ENCODE measurements around the gene CBX4. TPM values are rescaled to one million over a fixed set of nuclear protein-coding genes. Genes with fewer than 3 reads are reported as not detected.
A peak's percentile ranks its signal among the peaks of the same experiment; 100 is the strongest.

Gene CBX4
- total and polyA plus RNA-seq, 10 of the 15 experiments (the other 5 are each of a cell fraction or from before 2014, with no cell fraction given), result 0.69 to 24.6 (median 4.2) TPM

DNA sequence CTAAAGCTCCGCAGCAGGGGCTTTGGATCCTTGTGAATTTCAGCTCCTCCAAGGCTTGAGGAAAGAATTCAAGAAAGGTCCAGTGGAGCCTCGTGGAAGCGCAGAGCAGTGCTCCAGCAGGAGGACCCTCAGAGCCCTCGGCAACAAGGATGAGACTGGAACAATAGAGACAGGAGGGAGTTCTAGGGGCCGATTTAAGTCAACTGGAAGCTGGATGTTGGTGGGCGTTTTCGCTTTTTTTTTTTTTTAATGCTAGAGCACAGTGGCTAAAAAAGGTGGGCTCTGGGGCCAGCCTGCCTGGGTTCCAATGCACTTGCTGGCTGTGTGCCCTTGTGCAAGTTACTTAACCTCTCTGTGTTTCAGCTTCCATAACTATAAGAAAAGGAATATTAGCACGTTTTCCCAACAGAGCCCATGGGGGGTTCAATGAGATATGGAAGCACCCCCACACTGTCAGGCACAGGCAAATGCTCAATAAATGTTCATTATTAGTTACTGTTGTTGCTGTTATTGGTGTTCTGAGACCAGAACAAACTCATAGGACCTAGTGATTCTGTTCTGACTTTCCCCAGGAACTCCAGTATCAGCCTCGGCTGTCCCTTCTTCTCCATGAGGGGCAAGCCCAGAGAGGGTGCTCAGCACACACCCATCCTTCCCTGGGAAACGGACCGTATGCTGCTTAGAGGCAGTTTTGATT, 37.1 kb downstream of the CBX4 start:
- no peak for ATAC-seq
- no peaks in the 10 kb centered on the region for H3K36me3 ChIP-seq (ENCODE audit: control insufficient read depth in 2 of 2, insufficient read depth in 2 of 2, low read length in 1 of 2)
- in situ Hi-C loops (cut with MboI), result no loop called here
- ChIA-PET RAD21 (ENCODE audit: unreplicated experiment) (interaction anchor here (0.8 kb wide), 1 partner anchor 8 kb away, joined by 3 read pairs; no protein-coding TSS in a partner anchor), CTCF (interaction anchor here (1.2 kb wide), 1 partner anchor 25 kb away, joined by 3 read pairs; no protein-coding TSS in a partner anchor), POLR2A (interaction anchor here (0.6 kb wide), 1 partner anchor 398 kb away, joined by 5 read pairs; no protein-coding TSS in a partner anchor), SMC1A (ENCODE audit: uncharacterized antibody, unreplicated experiment) (no interaction called here)
- H3K4me2 ChIP-seq (ENCODE audit: control insufficient read depth, insufficient read depth), result no peak overlapping the region
- no TSS peak for BruUV-seq (replicated peaks)
- DNase-seq (ENCODE audit: low read depth, low spot score), result no peak
- H3K79me2 ChIP-seq (ENCODE audit: control insufficient read depth, insufficient read depth, low read length), result no peaks in the 10 kb centered on the region
- H3K27ac ChIP-seq (ENCODE audit: control insufficient read depth, insufficient read depth), result no peak overlapping the region
- WGBS (ENCODE audit: insufficient coverage, insufficient replicate concordance, low lambda C conversion rate, missing lambda C conversion rate), result 27% methylated on average over 11 of the region's 11 CpGs
- no peak overlapping the region for H3K9ac ChIP-seq (ENCODE audit: control insufficient read depth, insufficient read depth, low read length)
- no peak overlapping the region for H3K4me3 ChIP-seq
- H3K9me3 ChIP-seq (replicated peaks; ENCODE audit: control insufficient read depth, insufficient read depth, low read length), result no peaks in the 10 kb centered on the region; the same call in 2 of the 3 replicates
- TF ChIP-seq ZSCAN29 (IDR thresholded peaks at IDR 0.05) (no peak), TCF12 (IDR thresholded peaks at IDR 0.05; ENCODE audit: low read depth, low read length) (no peak), EZH2 (IDR thresholded peaks at IDR 0.05; ENCODE audit: borderline replicate concordance, control insufficient read depth, low read depth, low read length) (0 out of 2 replicates have a peak, but pooled peaks have one; percentile 20), KDM1A (IDR thresholded peaks at IDR 0.05; ENCODE audit: borderline replicate concordance) (no peak), NRF1 (conservative IDR thresholded peaks at IDR 0.05; ENCODE audit: low read depth, low read length) (no peak), STAT3 (IDR thresholded peaks at IDR 0.05; ENCODE audit: low read depth, low read length) (no peak), KLF5 (IDR thresholded peaks at IDR 0.05; ENCODE audit: partially characterized antibody) (no peak)
- FAIRE-seq, result no peak
- H3K4me1 ChIP-seq (ENCODE audit: control insufficient read depth, insufficient read depth, low read length), result peaks cover 55% of the 10 kb centered on the region
- intact Hi-C loops (cut with micrococcal nuclease; ENCODE audit: unreplicated experiment), result loop anchor here (5.0 kb wide), 1 partner anchor 35 kb away; the partner anchor contains the start of gene CBX4
- H4K20me1 ChIP-seq (ENCODE audit: control insufficient read depth, insufficient read depth), result no peaks in the 10 kb centered on the region
- peaks cover 26 to 52% of the 10 kb centered on the region in 2 experiments for H3K27me3 ChIP-seq (replicated peaks in 1 of 2; ENCODE audit: control insufficient read depth in 2 of 2, insufficient read depth in 2 of 2, low read length in 1 of 2)
- H2AFZ ChIP-seq (ENCODE audit: control insufficient read depth, low read depth, low read length), result no peak overlapping the region
